ENCODE measurements around the gene RIPK1.
"Not testable (repeated sequence)": the region's sequence is repeated elsewhere in the genome, so short reads cannot be mapped to it uniquely, and the experiment has no call there.

RIPK1 gene

DNA sequence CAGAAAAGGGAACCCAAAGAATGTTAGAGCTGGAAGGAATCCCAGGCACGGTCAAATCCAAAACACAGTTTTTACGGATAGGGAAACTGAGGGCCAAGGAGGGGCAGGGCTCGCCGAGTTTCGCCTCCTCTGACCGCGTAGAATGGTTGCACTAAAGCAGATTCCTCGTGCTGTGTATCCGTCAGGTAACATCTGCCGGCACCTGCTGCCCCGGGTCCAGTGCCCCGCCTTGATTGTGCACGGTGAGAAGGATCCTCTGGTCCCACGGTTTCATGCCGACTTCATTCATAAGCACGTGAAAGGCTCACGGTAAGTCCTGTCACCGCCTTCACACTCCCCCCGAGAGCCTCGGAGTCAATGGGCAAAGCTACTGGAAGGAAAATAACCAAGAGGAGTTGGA lies 71.9 kb downstream of the RIPK1 start:
- Histone ChIP-seq H3K9me3 (replicated peaks in 1 of 11) (no peaks in the 10 kb centered on the region), H3K4me1 (peaks cover 27 to 54% (median 46%) of the 10 kb centered on the region in 10 experiments), H3K4me3 (no peak overlapping the region), H3K27me3 (no peaks in the 10 kb centered on the region), H4K20me1 (no peaks in the 10 kb centered on the region), H3K27ac (peak overlapping the region in 7 of 11 experiments; percentile 66 to 78 (median 76); a peak in 11 of 22 replicates), H3K9ac (peak overlapping the region in 5 of 11 experiments; percentile 7 to 68 (median 57); a peak in 6 of 22 replicates), H3K4me2 (peak overlapping the region; percentile 73 to 94 (median 85)), H3K36me3 (peaks cover 0 to 56% (median 20%) of the 10 kb centered on the region in 11 experiments; a peak in 17 of 22 replicates)
- no peak for TF ChIP-seq Cebpa-rat (IDR thresholded peaks at IDR 0.05)

DNA sequence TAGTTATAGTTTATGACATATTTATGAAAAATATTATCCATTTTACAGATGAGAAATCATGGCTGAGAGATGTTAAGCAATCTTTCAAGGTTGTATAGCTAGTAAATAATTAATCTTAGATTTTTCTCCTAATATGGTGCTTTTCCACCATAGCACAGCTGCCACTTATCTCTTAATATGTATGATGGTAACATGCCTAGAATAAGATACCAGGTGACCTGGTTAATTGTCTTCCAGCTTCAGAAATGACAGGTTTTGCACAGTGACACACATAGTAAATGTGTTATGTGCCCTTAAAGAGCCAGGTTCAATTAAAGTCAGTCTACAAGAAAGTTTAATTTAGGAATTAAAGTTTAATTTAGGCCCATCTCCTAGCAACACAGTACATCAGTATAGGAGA lies 74.2 kb downstream of the RIPK1 start:
- TF ChIP-seq Cebpa-rat (IDR thresholded peaks at IDR 0.05) = no peak
- H3K9ac ChIP-seq = no peak overlapping the region
- H3K27me3 ChIP-seq = no peaks in the 10 kb centered on the region
- peaks cover 27 to 47% (median 41%) of the 10 kb centered on the region in 10 experiments for H3K4me1 ChIP-seq
- H3K36me3 ChIP-seq = peaks cover 5 to 45% (median 15%) of the 10 kb centered on the region in 11 experiments
- no peak overlapping the region for H3K4me3 ChIP-seq
- no peak overlapping the region for H3K4me2 ChIP-seq
- H4K20me1 ChIP-seq = no peaks in the 10 kb centered on the region
- no peak overlapping the region; a peak in 1 of 22 replicates for H3K27ac ChIP-seq
- H3K9me3 ChIP-seq (replicated peaks in 1 of 11) = peaks cover 0 to 6% (median 2%) of the 10 kb centered on the region in 11 experiments; a peak in 12 of 22 replicates

DNA sequence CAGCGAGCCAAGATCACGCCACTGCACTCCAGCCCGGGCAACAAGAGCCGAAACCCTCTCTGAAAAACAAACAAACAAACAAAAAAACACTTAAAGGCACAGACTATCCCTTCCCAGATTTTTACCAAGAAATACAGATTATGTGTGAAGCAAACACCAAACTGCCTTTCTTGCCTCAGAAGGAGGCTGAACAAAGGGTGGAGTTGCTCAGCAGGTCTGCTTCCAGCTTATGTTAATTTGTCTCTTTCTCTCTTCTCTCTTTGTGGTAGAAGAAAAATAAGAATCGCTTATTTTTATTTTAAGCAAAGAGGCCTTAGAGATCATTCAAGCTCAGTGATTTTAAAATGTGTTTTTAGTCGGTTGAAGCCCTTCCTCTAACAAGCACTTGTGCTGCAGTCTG lies 74.9 kb downstream of the RIPK1 start:
- Histone ChIP-seq H3K36me3 (peaks cover 7 to 45% (median 20%) of the 10 kb centered on the region in 11 experiments; a peak in 21 of 22 replicates), H3K9ac (no peak overlapping the region), H3K4me3 (no peak overlapping the region), H4K20me1 (no peaks in the 10 kb centered on the region), H3K4me2 (no peak overlapping the region), H3K4me1 (peaks cover 24 to 40% (median 35%) of the 10 kb centered on the region in 10 experiments), H3K27ac (no peak overlapping the region; a peak in 1 of 22 replicates), H3K27me3 (no peaks in the 10 kb centered on the region), H3K9me3 (replicated peaks in 1 of 11) (peaks cover 0 to 13% (median 8%) of the 10 kb centered on the region in 11 experiments; a peak in 15 of 22 replicates)
- no peak for TF ChIP-seq Cebpa-rat (IDR thresholded peaks at IDR 0.05)

GRCh38 chr6:3144571-3144970 lies 76.3 kb downstream of the RIPK1 start:
- Histone ChIP-seq H3K4me1 (peaks cover 10 to 26% (median 21%) of the 10 kb centered on the region in 10 experiments), H3K36me3 (peaks cover 10 to 54% (median 25%) of the 10 kb centered on the region in 11 experiments; a peak in 21 of 22 replicates), H4K20me1 (no peaks in the 10 kb centered on the region), H3K9me3 (replicated peaks in 1 of 11) (peaks cover 0 to 14% (median 8%) of the 10 kb centered on the region in 11 experiments; a peak in 15 of 22 replicates), H3K27ac (no peak overlapping the region), H3K4me2 (no peak overlapping the region), H3K9ac (no peak overlapping the region), H3K27me3 (no peaks in the 10 kb centered on the region), H3K4me3 (no peak overlapping the region)
- TF ChIP-seq Cebpa-rat (IDR thresholded peaks at IDR 0.05) = no peak

- Histone ChIP-seq H3K27me3 (no peaks in the 10 kb centered on the region), H3K4me2 (no peak overlapping the region), H3K36me3 (peaks cover 10 to 37% (median 22%) of the 10 kb centered on the region in 11 experiments; a peak in 19 of 22 replicates), H3K4me1 (peaks cover 0 to 29% (median 22%) of the 10 kb centered on the region in 10 experiments; a peak in 16 of 20 replicates), H3K9ac (no peak overlapping the region), H4K20me1 (no peaks in the 10 kb centered on the region), H3K4me3 (no peak overlapping the region), H3K9me3 (replicated peaks in 1 of 11) (peaks cover 0 to 14% (median 8%) of the 10 kb centered on the region in 11 experiments; a peak in 15 of 22 replicates), H3K27ac (no peak overlapping the region)
- no peak for TF ChIP-seq Cebpa-rat (IDR thresholded peaks at IDR 0.05)
These were observed 79.8 kb downstream of the RIPK1 start for GRCh38 chr6:3147914-3148757.

GRCh38 chr6:3151691-3152090 lies 83.4 kb downstream of the RIPK1 start:
- Histone ChIP-seq H3K4me2 (peak overlapping the region in 8 of 11 experiments; percentile 23 to 65 (median 53); a peak in 15 of 22 replicates), H3K27ac (peak overlapping the region in 4 of 11 experiments; percentile 64 to 72 (median 67); a peak in 7 of 22 replicates), H3K4me1 (peaks cover 0 to 46% (median 34%) of the 10 kb centered on the region in 10 experiments; a peak in 16 of 20 replicates), H4K20me1 (peaks cover 0 to 15% (median 0%) of the 10 kb centered on the region in 11 experiments; a peak in 5 of 22 replicates), H3K9me3 (replicated peaks in 1 of 11) (peaks cover 0 to 14% (median 8%) of the 10 kb centered on the region in 11 experiments; a peak in 15 of 22 replicates), H3K27me3 (no peaks in the 10 kb centered on the region), H3K36me3 (peaks cover 18 to 43% (median 31%) of the 10 kb centered on the region in 11 experiments; a peak in 21 of 22 replicates), H3K4me3 (no peak overlapping the region), H3K9ac (no peak overlapping the region)
- TF ChIP-seq Cebpa-rat (IDR thresholded peaks at IDR 0.05) = no peak

- peaks cover 0 to 19% (median 0%) of the 10 kb centered on the region in 11 experiments; a peak in 5 of 22 replicates for H4K20me1 ChIP-seq
- peak in 4 of 11 experiments; percentile 36 to 82 (median 70); a peak in 6 of 22 replicates for TF ChIP-seq Cebpa-rat (IDR thresholded peaks at IDR 0.05)
- no peaks in the 10 kb centered on the region for H3K27me3 ChIP-seq
- H3K36me3 ChIP-seq = peaks cover 12 to 35% (median 25%) of the 10 kb centered on the region in 11 experiments; a peak in 21 of 22 replicates
- peaks cover 0 to 45% (median 34%) of the 10 kb centered on the region in 10 experiments; a peak in 16 of 20 replicates for H3K4me1 ChIP-seq
- H3K9me3 ChIP-seq (replicated peaks in 1 of 11) = peaks cover 0 to 7% (median 5%) of the 10 kb centered on the region in 11 experiments; a peak in 15 of 22 replicates
- H3K9ac ChIP-seq = peak overlapping the region in 4 of 11 experiments; percentile 5 to 53 (median 32); a peak in 4 of 22 replicates
- peak overlapping the region in 5 of 11 experiments; percentile 13 to 72 (median 66); a peak in 10 of 22 replicates for H3K27ac ChIP-seq
- H3K4me3 ChIP-seq = no peak overlapping the region
- peak overlapping the region in 9 of 11 experiments; percentile 2 to 68 (median 54); a peak in 16 of 22 replicates for H3K4me2 ChIP-seq
These were observed 84.4 kb downstream of the RIPK1 start for GRCh38 chr6:3152689-3153088.

GRCh38 chr6:3155416-3155815 lies 87.1 kb downstream of the RIPK1 start:
- not testable (repeated sequence) for H3K27me3 ChIP-seq; H3K9ac ChIP-seq; H3K9me3 ChIP-seq (replicated peaks in 1 of 11); H3K27ac ChIP-seq
- H3K4me1 ChIP-seq = peaks cover 21 to 53% (median 40%) of the 10 kb centered on the region in 10 experiments
- peaks cover 0 to 19% (median 0%) of the 10 kb centered on the region in 11 experiments; a peak in 5 of 22 replicates for H4K20me1 ChIP-seq
- peaks cover 3 to 28% (median 12%) of the 10 kb centered on the region in 11 experiments; a peak in 18 of 22 replicates for H3K36me3 ChIP-seq
- H3K4me2 ChIP-seq = peak overlapping the region in 8 of 11 experiments; percentile 13 to 98 (median 60); a peak in 9 of 22 replicates
- 0 out of 20 replicates have a peak overlapping the region, but pooled peaks of 1 of the 10 experiments have one; percentile 87 for H3K4me3 ChIP-seq

- not testable (repeated sequence) for H3K27me3 ChIP-seq; H3K9me3 ChIP-seq (replicated peaks in 1 of 11)
- Histone ChIP-seq H3K4me2 (peak overlapping the region; percentile 84 to 99 (median 95)), H3K36me3 (peaks cover 3 to 28% (median 12%) of the 10 kb centered on the region in 11 experiments; a peak in 17 of 22 replicates), H3K4me3 (peak overlapping the region; percentile 78 to 96 (median 85)), H3K27ac (peak overlapping the region; percentile 24 to 97 (median 82); a peak in 21 of 22 replicates), H3K9ac (peak overlapping the region; percentile 72 to 97 (median 86)), H4K20me1 (peaks cover 0 to 19% (median 0%) of the 10 kb centered on the region in 11 experiments; a peak in 5 of 22 replicates), H3K4me1 (peaks cover 29 to 51% (median 37%) of the 10 kb centered on the region in 10 experiments)
These were observed 88.2 kb downstream of the RIPK1 start for GRCh38 chr6:3156184-3157130.
